Pancreas (tissue), 10 donors: ENCODE results near the gene DOCK1. TPM values are rescaled to one million over a fixed set of nuclear protein-coding genes. Genes with fewer than 3 reads are reported as not detected.

Experiments
- ATAC-seq, 4 donors: fragments of 200-7000 bp; cut with Tn5 transposase; one replicate each; pipeline versions ENCODE4 v1.8.0 to v1.9.1; 2020; ENCODE audit warnings: mild to moderate bottlenecking in 4 of 4, moderate library complexity in 4 of 4
- DNase-seq, 6 donors: peaks; one replicate each; pipeline ENCODE4 v3.0.0-alpha.2; 2020
- FAIRE-seq: peaks from 2 replicates; lab custom pipeline; 2012; peaks lifted over from hg19 to GRCh38; lab: Jason Lieb, UNC
- H3K27ac ChIP-seq, 4 donors: fragments of 200-600 bp; sonication (generic); 1 replicate in 3 of 4; 2 replicates in 1 of 4; pipeline versions ENCODE4 v1.5.0 to v1.8.0; 2020
- H3K27me3 ChIP-seq, 4 donors: fragments of 200-600 bp; one replicate each; pipeline ENCODE4 v1.8.0; 2021
- H3K36me3 ChIP-seq, 3 donors: fragments of 200-600 bp; sonication (generic) in 1 of 3; one replicate each; pipeline versions ENCODE4 v1.5.0 to v1.8.0; 2020 to 2021
- H3K4me1 ChIP-seq, 3 donors: fragments of 200-600 bp; one replicate each; pipeline ENCODE4 v1.8.0; 2021
- H3K4me3 ChIP-seq, 4 donors: fragments of 200-600 bp; sonication (generic) in 2 of 4; one replicate each; pipeline versions ENCODE4 v1.5.0 to v1.8.0; 2020 to 2021
- H3K9me3 ChIP-seq, 4 donors: fragments of 200-600 bp; one replicate each; pipeline ENCODE4 v1.8.0; 2021
- WGBS, 2 donors: extraction: QIAGEN DNeasy Blood & Tissue Kit; methylation state at CpG; one replicate each; pipeline ENCODE4 v1.1.7; 2013; 5-methylcytosine and 5-hydroxymethylcytosine counted together
- intact Hi-C, 3 donors: fragments of 100-400 bp; cut with DNase I; formaldehyde crosslinking; loops; one replicate each; pipeline versions ENCODE4 v1.11.1 to v1.14.2; 2022
- polyA plus RNA-seq, 2 donors: library from polyadenylated mRNA; stranded (reverse); fragments of 200-250 nt; gene quantifications; one replicate each; pipeline ENCODE4 v1.2.3, GENCODE V29; 2013
- total RNA-seq, 6 donors: library from RNA; stranded (reverse); fragmentation: NEBNext Ultra II Directional in 4 of 6; extraction: Animal tissue kit (Norgen Biotek cat#: 25700) in 4 of 6; gene quantifications; one replicate each; pipeline versions ENCODE4 v1.2.1 to v1.2.4, GENCODE V29; 2021 to 2023
- TF ChIP-seq, protein P1 (sequence below), 4 donors: fragments of 200-600 bp; sonication (generic) in 3 of 4; IDR thresholded peaks; one replicate each; pipeline versions ENCODE4 v1.5.0 to v1.8.0; 2021; ENCODE audit warnings: antibody characterized with exemption in 4 of 4
- donor health status: healthy with polysubstance abuse.
- donor health status: DM: no; HTN: no; CAD: no; lungs with moderate emphysema.
- donor health status: DM: no; HTN: no; CAD: no.
- donor health status: control.
- donor health status: control.
- donor health status: Bipolar disorder and iron deficiency.
- donor health status: DM: yes; HTN: yes; CAD: no.
- donor health status: DM: no; HTN: no; CAD: no.
- donor health status: DM: no; HTN: no; CAD: no.
- donor health status: DM: yes; HTN: yes; CAD: no.

DOCK1 gene
- total and polyA plus RNA-seq, 8 donors: 12.1 to 38.6 (median 24.2) TPM

DNA sequence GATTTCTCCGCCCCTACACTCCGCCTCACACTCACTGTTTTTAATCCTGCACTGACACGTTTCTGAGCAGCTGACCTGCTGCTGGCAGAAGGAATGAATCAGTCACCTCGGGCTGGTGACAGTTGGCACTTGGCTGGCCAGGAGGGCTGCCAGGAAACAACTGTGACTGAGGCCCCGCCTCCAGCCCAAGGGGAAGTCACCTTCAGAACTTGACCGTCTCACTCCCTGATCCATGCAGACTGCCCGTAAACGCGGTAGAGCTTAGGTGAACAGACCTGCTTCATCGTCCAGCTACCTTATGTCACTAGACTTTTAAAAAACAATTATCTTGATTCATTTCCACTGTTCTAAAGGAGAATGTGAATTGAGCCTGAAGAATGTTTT is 107.5 kb downstream of the DOCK1 start:
- Histone ChIP-seq H3K4me3 (peak overlapping the region in 2 of 4 donors; percentile 14 to 15), H3K4me1 (peaks cover 3 to 10% (median 6%) of the 10 kb centered on the region in 3 donors), H3K36me3 (no peaks in the 10 kb centered on the region), H3K9me3 (no peaks in the 10 kb centered on the region), H3K27ac (peak overlapping the region in 3 of 4 donors; percentile 33 to 86 (median 77)), H3K27me3 (no peaks in the 10 kb centered on the region)
- intact Hi-C loops: no loop called here
- 7 to 8% methylated on average over 10 of the region's 10 CpGs for WGBS, 2 donors
- FAIRE-seq (peak; percentile 69), DNase-seq (peak; percentile 89 to 96 (median 94)), ATAC-seq (peak; percentile 98 to 99 (median 98))
- TF ChIP-seq, protein P1, sequence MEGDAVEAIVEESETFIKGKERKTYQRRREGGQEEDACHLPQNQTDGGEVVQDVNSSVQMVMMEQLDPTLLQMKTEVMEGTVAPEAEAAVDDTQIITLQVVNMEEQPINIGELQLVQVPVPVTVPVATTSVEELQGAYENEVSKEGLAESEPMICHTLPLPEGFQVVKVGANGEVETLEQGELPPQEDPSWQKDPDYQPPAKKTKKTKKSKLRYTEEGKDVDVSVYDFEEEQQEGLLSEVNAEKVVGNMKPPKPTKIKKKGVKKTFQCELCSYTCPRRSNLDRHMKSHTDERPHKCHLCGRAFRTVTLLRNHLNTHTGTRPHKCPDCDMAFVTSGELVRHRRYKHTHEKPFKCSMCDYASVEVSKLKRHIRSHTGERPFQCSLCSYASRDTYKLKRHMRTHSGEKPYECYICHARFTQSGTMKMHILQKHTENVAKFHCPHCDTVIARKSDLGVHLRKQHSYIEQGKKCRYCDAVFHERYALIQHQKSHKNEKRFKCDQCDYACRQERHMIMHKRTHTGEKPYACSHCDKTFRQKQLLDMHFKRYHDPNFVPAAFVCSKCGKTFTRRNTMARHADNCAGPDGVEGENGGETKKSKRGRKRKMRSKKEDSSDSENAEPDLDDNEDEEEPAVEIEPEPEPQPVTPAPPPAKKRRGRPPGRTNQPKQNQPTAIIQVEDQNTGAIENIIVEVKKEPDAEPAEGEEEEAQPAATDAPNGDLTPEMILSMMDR (IDR thresholded peaks at IDR 0.05): no peak

DNA sequence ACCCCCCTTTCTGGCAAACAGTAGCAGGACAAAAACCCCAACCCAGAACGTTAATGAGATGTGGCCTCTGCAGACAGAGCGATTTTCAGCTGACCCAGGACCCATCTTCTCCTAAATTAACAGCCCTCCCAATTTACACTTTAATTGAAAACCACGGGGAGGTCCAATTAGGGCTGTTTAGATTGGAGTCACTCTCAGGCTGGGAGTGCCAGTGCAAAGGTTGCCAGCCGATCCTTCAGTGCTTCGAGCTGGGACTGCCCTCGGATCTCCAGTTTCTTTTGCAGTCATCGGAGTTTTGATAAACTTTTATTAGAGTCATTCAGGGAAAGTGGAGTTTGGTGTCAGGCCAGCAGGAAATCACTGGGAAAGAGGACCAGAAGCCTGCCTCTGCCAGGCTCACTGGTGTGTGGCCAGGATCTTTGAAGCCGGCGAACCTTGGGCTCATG is 108.0 kb downstream of the DOCK1 start:
- 11 to 14% methylated on average over 9 of the region's 9 CpGs for WGBS, 2 donors
- FAIRE-seq (no peak), DNase-seq (peak in 4 of 6 donors; percentile 21 to 45 (median 40)), ATAC-seq (peak; percentile 38 to 67 (median 59))
- Histone ChIP-seq H3K36me3 (no peaks in the 10 kb centered on the region), H3K27ac (peak overlapping the region; percentile 33 to 86 (median 66)), H3K27me3 (no peaks in the 10 kb centered on the region), H3K9me3 (no peaks in the 10 kb centered on the region), H3K4me3 (peak overlapping the region in 2 of 4 donors; percentile 14 to 15), H3K4me1 (peaks cover 3 to 10% (median 6%) of the 10 kb centered on the region in 3 donors)
- TF ChIP-seq, protein P1 (IDR thresholded peaks at IDR 0.05): no peak
- intact Hi-C loops: no loop called here

DNA sequence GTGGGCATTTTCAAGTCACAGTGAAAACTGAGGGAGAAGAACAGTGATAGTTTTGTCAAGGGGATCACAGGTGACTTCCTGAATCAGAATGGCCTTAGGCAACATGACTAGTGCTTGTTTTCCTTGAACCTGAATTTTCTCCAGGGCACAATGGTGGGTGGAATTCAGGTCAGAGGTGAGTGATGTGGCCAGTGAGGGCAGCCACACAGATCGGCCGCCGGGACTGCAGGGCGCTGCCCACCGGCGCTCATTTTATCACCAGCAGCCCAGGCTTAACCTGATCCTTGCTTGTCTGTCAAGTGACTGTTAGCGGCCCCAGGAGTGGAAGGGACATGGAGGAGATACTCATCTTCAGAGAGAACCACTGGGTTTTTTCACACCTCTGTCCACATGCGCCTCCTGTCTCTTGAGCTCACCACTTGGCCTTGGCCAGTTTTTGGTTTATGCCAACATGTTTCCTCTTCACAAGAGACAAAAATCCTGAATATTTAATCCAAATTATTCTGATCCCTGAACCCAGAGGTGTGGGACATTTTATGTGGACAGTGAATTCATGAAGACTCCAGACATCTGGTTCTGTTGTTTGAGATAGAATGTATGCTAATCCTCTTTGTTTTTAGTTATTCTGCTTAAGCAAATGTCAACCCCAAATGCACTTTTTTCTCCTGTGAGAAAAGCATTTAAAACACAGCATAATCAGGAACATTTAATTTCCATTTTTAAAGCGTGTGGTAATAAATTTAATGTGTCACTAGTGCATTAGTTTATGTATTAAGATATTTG is 108.7 kb downstream of the DOCK1 start:
- no peaks in the 10 kb centered on the region for H3K9me3 ChIP-seq
- FAIRE-seq (no peak), DNase-seq (no peak), ATAC-seq (peak in 3 of 4 donors; percentile 2 to 10 (median 5))
- intact Hi-C loops: no loop called here
- no peaks in the 10 kb centered on the region for H3K36me3 ChIP-seq
- WGBS, 2 donors: 83% methylated on average over 9 of the region's 9 CpGs
- H3K27ac ChIP-seq: peak overlapping the region; percentile 33 to 86 (median 66)
- no peaks in the 10 kb centered on the region for H3K27me3 ChIP-seq
- TF ChIP-seq, protein P1 (IDR thresholded peaks at IDR 0.05): no peak
- peaks cover 3 to 10% (median 6%) of the 10 kb centered on the region in 3 donors for H3K4me1 ChIP-seq
- no peak overlapping the region for H3K4me3 ChIP-seq

DNA sequence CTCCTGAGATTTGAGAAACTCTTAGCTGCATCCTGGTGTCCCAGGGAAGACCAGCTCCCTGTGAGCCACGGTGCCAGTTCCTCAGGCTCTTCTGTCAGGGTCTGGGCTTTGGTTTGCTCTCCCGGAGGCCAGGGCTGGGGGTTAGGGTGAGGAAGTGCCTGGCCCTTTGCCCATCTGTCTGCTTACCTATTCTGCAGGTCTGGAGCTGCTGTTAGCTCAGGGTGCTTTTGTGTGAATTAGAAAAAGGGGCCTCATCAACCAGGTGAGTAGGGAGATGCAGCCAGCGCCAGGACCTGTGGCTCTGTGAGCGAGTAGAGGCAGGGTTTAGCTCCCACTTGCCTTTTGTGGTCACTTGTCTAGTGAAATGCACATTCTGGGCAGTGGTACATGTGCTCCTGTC is 109.4 kb downstream of the DOCK1 start:
- no peak for FAIRE-seq
- no peak for ATAC-seq
- no peak overlapping the region for H3K4me3 ChIP-seq
- no peaks in the 10 kb centered on the region for H3K27me3 ChIP-seq
- H3K27ac ChIP-seq: no peak overlapping the region
- no peaks in the 10 kb centered on the region for H3K9me3 ChIP-seq
- TF ChIP-seq, protein P1 (IDR thresholded peaks at IDR 0.05): no peak
- DNase-seq: no peak
- 87 to 92% methylated on average over 4 of the region's 4 CpGs for WGBS, 2 donors
- no peaks in the 10 kb centered on the region for H3K36me3 ChIP-seq
- peaks cover 3 to 10% (median 6%) of the 10 kb centered on the region in 3 donors for H3K4me1 ChIP-seq
- intact Hi-C loops: no loop called here

DNA sequence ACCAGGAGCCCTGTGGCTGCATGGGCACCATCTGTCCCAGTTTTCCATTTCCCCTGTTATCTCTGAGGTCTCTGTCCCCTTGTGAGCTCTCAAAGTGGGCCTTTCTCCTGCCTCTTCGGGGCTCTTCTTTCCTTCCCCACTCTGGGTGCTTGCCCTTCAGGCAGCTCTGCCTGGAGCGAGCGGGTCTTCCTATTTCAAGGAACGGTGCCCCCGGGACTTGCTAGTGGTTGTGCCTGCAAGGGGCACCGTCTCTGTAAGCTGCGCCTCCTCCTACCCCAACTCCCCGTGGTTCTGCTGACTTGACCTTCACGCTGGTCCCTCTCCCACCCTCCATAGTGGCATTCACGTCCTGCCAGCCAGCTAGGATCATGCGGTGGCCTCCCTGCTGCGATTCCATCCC is 110.1 kb downstream of the DOCK1 start:
- FAIRE-seq: no peak
- WGBS, 2 donors: 94 to 97% methylated on average over 12 of the region's 12 CpGs
- H3K36me3 ChIP-seq: no peaks in the 10 kb centered on the region

More for the DNA sequence above, 110.1 kb downstream of the DOCK1 start:
- ATAC-seq (no peak), DNase-seq (no peak)
- Histone ChIP-seq H3K4me1 (peaks cover 3 to 10% (median 6%) of the 10 kb centered on the region in 3 donors), H3K27me3 (no peaks in the 10 kb centered on the region), H3K27ac (no peak overlapping the region), H3K9me3 (no peaks in the 10 kb centered on the region), H3K4me3 (no peak overlapping the region)
- intact Hi-C loops: no loop called here
- TF ChIP-seq, protein P1 (IDR thresholded peaks at IDR 0.05): no peak
